Stimulated activated naive CD4-positive, alpha-beta T cell (primary cell): ENCODE measurements around the gene ITGA1.
"Not testable (repeated sequence)": the region's sequence is repeated elsewhere in the genome, so short reads cannot be mapped to it uniquely, and the experiment has no call there.

ENCODE experiments used
- DNase-seq, 6 experiments: peaks; one replicate each; lab custom pipeline; 2025; lab: John Stamatoyannopoulos, UW

Gene ITGA1

GRCh38 chr5:52800394-52801213 lies 12.9 kb downstream of the ITGA1 start:
- DNase-seq = peak in 4 of 6 experiments; percentile 16 to 65 (median 24)

- no peak for DNase-seq
Measured at GRCh38 chr5:52801329-52801728, 13.6 kb downstream of the ITGA1 start.

GRCh38 chr5:52802272-52802973 lies 14.7 kb downstream of the ITGA1 start:
- DNase-seq = no peak

GRCh38 chr5:52802974-52803336 lies 15.2 kb downstream of the ITGA1 start:
- no peak for DNase-seq

- DNase-seq = no peak
Measured at GRCh38 chr5:52804387-52804791, 16.7 kb downstream of the ITGA1 start.

GRCh38 chr5:52804981-52805380 lies 17.3 kb downstream of the ITGA1 start:
- no peak for DNase-seq

GRCh38 chr5:52805615-52806014 lies 17.9 kb downstream of the ITGA1 start:
- DNase-seq = no peak

- no peak for DNase-seq
Measured at GRCh38 chr5:52807037-52807436, 19.3 kb downstream of the ITGA1 start.

GRCh38 chr5:52807723-52808122 lies 20.0 kb downstream of the ITGA1 start:
- no peak for DNase-seq

- DNase-seq = no peak
Measured at GRCh38 chr5:52808316-52808901, 20.7 kb downstream of the ITGA1 start.

- no peak for DNase-seq
Measured at GRCh38 chr5:52809884-52810283, 22.2 kb downstream of the ITGA1 start.

- no peak for DNase-seq
Measured at GRCh38 chr5:52810426-52810825, 22.7 kb downstream of the ITGA1 start.

- no peak for DNase-seq
Measured at GRCh38 chr5:52811067-52811749, 23.5 kb downstream of the ITGA1 start.

GRCh38 chr5:52814352-52815148 lies 26.8 kb downstream of the ITGA1 start:
- DNase-seq = no peak

GRCh38 chr5:52817818-52818217 lies 30.1 kb downstream of the ITGA1 start:
- DNase-seq = no peak

GRCh38 chr5:52818360-52818759 lies 30.6 kb downstream of the ITGA1 start:
- no peak for DNase-seq

GRCh38 chr5:52818807-52819206 lies 31.1 kb downstream of the ITGA1 start:
- DNase-seq = not testable (repeated sequence)

- DNase-seq = no peak
Measured at GRCh38 chr5:52821901-52822300, 34.2 kb downstream of the ITGA1 start.

- no peak for DNase-seq
Measured at GRCh38 chr5:52822437-52822836, 34.7 kb downstream of the ITGA1 start.

- no peak for DNase-seq
Measured at GRCh38 chr5:52824827-52825226, 37.1 kb downstream of the ITGA1 start.

GRCh38 chr5:52825826-52826225 lies 38.1 kb downstream of the ITGA1 start:
- DNase-seq = no peak

- DNase-seq = no peak
Measured at GRCh38 chr5:52827815-52828214, 40.1 kb downstream of the ITGA1 start.
